ENCODE measurements around the gene LYPD6B. TPM values are rescaled to one million over a fixed set of nuclear protein-coding genes. Genes with fewer than 3 reads are reported as not detected.

The LYPD6B gene
- total and polyA plus RNA-seq, 8 donors, result 0.79 to 35.8 (median 24.6) TPM

DNA sequence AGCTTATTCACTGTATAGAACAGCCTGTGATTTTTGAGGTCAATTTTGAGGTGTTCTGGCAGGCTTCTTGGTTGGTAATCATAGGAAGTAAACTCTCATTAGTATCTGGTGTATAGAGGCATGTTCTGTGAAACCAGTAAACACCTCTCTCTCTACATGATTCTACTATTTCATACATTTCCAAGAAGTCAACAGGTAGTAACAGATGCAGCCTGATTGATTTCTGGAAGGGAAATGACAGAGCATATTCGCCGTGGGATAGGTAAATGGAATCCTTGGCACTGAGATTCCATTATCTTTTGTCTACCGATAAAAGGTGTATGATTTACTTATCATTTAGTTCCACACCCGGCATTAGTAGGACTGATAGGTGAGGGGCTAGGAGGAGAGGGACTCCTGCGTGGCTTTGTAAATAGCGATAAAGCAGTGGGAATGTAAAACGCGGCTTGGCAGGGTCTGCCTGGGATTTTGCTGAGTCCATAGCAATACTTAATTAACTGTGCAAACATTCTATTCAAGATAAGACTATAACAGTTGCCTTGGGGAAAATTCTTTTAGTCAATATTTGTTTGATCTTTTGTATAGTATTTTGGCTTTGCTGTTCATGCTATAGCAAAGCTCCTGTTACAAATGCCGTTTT, 32.3 kb downstream of the LYPD6B start:
- peaks cover 0 to 5% of the 10 kb centered on the region in 2 donors for H3K4me1 ChIP-seq
- peak; percentile 24 for ATAC-seq

GRCh38 chr2:149075105-149075504, 36.6 kb downstream of the LYPD6B start:
- Histone ChIP-seq H3K36me3 (no peaks in the 10 kb centered on the region), H3K9me3 (no peaks in the 10 kb centered on the region), H3K4me3 (no peak overlapping the region), H3K4me1 (peaks cover 0 to 2% of the 10 kb centered on the region in 2 donors), H3K27me3 (no peaks in the 10 kb centered on the region), H3K27ac (no peak overlapping the region)
- DNase-seq (no peak), ATAC-seq (peak; percentile 40)
- intact Hi-C loops (cut with DNase I), result no loop called here
- TF ChIP-seq, protein P1, sequence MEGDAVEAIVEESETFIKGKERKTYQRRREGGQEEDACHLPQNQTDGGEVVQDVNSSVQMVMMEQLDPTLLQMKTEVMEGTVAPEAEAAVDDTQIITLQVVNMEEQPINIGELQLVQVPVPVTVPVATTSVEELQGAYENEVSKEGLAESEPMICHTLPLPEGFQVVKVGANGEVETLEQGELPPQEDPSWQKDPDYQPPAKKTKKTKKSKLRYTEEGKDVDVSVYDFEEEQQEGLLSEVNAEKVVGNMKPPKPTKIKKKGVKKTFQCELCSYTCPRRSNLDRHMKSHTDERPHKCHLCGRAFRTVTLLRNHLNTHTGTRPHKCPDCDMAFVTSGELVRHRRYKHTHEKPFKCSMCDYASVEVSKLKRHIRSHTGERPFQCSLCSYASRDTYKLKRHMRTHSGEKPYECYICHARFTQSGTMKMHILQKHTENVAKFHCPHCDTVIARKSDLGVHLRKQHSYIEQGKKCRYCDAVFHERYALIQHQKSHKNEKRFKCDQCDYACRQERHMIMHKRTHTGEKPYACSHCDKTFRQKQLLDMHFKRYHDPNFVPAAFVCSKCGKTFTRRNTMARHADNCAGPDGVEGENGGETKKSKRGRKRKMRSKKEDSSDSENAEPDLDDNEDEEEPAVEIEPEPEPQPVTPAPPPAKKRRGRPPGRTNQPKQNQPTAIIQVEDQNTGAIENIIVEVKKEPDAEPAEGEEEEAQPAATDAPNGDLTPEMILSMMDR (IDR thresholded peaks at IDR 0.05), result no peak

More for the DNA sequence above, 32.3 kb downstream of the LYPD6B start:
- Histone ChIP-seq H3K36me3 (no peaks in the 10 kb centered on the region), H3K27ac (no peak overlapping the region), H3K27me3 (no peaks in the 10 kb centered on the region), H3K4me3 (no peak overlapping the region), H3K9me3 (no peaks in the 10 kb centered on the region)
- intact Hi-C loops (cut with DNase I), result no loop called here
- DNase-seq, result peak in 2 of 4 donors; percentile 63 to 80
- TF ChIP-seq, protein P1 (IDR thresholded peaks at IDR 0.05), result no peak

GRCh38 chr2:149075853-149076252, 37.4 kb downstream of the LYPD6B start:
- peak in 1 of 4 donors; percentile 59 for DNase-seq
- Histone ChIP-seq H3K27me3 (no peaks in the 10 kb centered on the region), H3K4me3 (no peak overlapping the region), H3K4me1 (no peaks in the 10 kb centered on the region), H3K27ac (no peak overlapping the region), H3K9me3 (no peaks in the 10 kb centered on the region), H3K36me3 (no peaks in the 10 kb centered on the region)
- TF ChIP-seq, protein P1 (IDR thresholded peaks at IDR 0.05), result no peak
- no peak for ATAC-seq
- intact Hi-C loops (cut with DNase I), result no loop called here

DNA sequence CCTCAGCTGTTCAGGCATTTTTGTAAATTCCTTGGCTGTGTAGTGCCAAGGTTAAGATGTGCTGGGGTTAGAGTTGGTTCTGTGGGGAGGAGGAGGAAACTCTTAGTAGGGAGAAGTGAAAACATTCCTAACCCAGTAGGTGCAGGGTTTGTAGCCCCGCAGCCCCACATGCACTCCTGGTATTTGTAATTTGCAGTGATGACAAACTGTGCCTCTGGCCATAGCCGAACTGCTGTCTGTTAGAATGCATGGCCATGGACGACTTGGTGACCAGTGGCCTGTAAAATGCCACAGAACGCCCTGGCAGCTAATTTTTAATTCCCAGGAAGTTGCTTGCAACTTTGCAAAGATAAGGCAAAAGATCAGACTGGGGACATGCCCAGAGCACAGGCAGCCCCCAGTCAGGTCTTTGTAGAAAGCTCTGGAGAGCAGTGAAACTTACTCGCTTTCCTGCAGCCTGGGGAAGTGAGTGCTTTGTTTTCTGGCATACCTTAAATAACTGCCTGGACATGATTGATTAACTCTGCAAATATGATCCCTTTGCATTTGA, 38.4 kb downstream of the LYPD6B start:
- H3K4me1 ChIP-seq, result peaks cover 0 to 3% of the 10 kb centered on the region in 2 donors
- TF ChIP-seq, protein P1 (IDR thresholded peaks at IDR 0.05), result no peak
- no peaks in the 10 kb centered on the region for H3K27me3 ChIP-seq
- H3K27ac ChIP-seq, result no peak overlapping the region
- no peaks in the 10 kb centered on the region for H3K9me3 ChIP-seq
- no peaks in the 10 kb centered on the region for H3K36me3 ChIP-seq
- no peak overlapping the region for H3K4me3 ChIP-seq
- intact Hi-C loops (cut with DNase I), result no loop called here
- ATAC-seq (no peak), DNase-seq (no peak)

GRCh38 chr2:149077861-149078260, 39.4 kb downstream of the LYPD6B start:
- H3K4me3 ChIP-seq, result no peak overlapping the region
- no peaks in the 10 kb centered on the region for H3K9me3 ChIP-seq
- peaks cover 0 to 9% of the 10 kb centered on the region in 2 donors for H3K4me1 ChIP-seq
- DNase-seq, result no peak
- H3K27me3 ChIP-seq, result no peaks in the 10 kb centered on the region
- TF ChIP-seq, protein P1 (IDR thresholded peaks at IDR 0.05), result no peak
- no peak overlapping the region for H3K27ac ChIP-seq
- H3K36me3 ChIP-seq, result no peaks in the 10 kb centered on the region
- ATAC-seq, result no peak
- intact Hi-C loops (cut with DNase I), result no loop called here

All from left lung (tissue), 10 donors.